ENCODE results near the gene GPD1L.

GPD1L gene

GRCh38 chr3:32093204-32093603, 13.2 kb upstream of the GPD1L start:
- H3K4me3 ChIP-seq (replicated peaks in 1 of 2; ENCODE audit: low read depth in 2 of 2, low read length in 2 of 2) = no peak overlapping the region
- TF ChIP-seq CTCF (IDR thresholded peaks at IDR 0.05; ENCODE audit: low read depth, low read length) = no peak
- no peak for DNase-seq (ENCODE audit: low read depth in 2 of 2)

- TF ChIP-seq CTCF (IDR thresholded peaks at IDR 0.05; ENCODE audit: low read depth, low read length) = no peak
- no peak for DNase-seq (ENCODE audit: low read depth in 2 of 2)
- H3K4me3 ChIP-seq (replicated peaks in 1 of 2; ENCODE audit: low read depth in 2 of 2, low read length in 2 of 2) = no peak overlapping the region
Observed at GRCh38 chr3:32095431-32095830, 11.0 kb upstream of the GPD1L start.

- TF ChIP-seq CTCF (IDR thresholded peaks at IDR 0.05; ENCODE audit: low read depth, low read length) = no peak
- no peak for DNase-seq (ENCODE audit: low read depth in 2 of 2)
- H3K4me3 ChIP-seq (replicated peaks in 1 of 2; ENCODE audit: low read depth in 2 of 2, low read length in 2 of 2) = no peak overlapping the region
Observed at GRCh38 chr3:32097768-32098167, 8.7 kb upstream of the GPD1L start.

- TF ChIP-seq CTCF (IDR thresholded peaks at IDR 0.05; ENCODE audit: low read depth, low read length) = no peak
- DNase-seq (ENCODE audit: low read depth in 2 of 2) = no peak
- H3K4me3 ChIP-seq (replicated peaks in 1 of 2; ENCODE audit: low read depth in 2 of 2, low read length in 2 of 2) = no peak overlapping the region
Observed at GRCh38 chr3:32098528-32098927, 7.9 kb upstream of the GPD1L start.

GRCh38 chr3:32100465-32100864, 6.0 kb upstream of the GPD1L start:
- no peak for TF ChIP-seq CTCF (IDR thresholded peaks at IDR 0.05; ENCODE audit: low read depth, low read length)
- DNase-seq (ENCODE audit: low read depth in 2 of 2) = no peak
- no peak overlapping the region for H3K4me3 ChIP-seq (replicated peaks in 1 of 2; ENCODE audit: low read depth in 2 of 2, low read length in 2 of 2)

GRCh38 chr3:32102289-32102688, 4.1 kb upstream of the GPD1L start:
- no peak for DNase-seq (ENCODE audit: low read depth in 2 of 2)
- H3K4me3 ChIP-seq (replicated peaks in 1 of 2; ENCODE audit: low read depth in 2 of 2, low read length in 2 of 2) = no peak overlapping the region
- no peak for TF ChIP-seq CTCF (IDR thresholded peaks at IDR 0.05; ENCODE audit: low read depth, low read length)

GRCh38 chr3:32104492-32104891, 1.9 kb upstream of the GPD1L start:
- TF ChIP-seq CTCF (IDR thresholded peaks at IDR 0.05; ENCODE audit: low read depth, low read length) = no peak
- H3K4me3 ChIP-seq (replicated peaks in 1 of 2; ENCODE audit: low read depth in 2 of 2, low read length in 2 of 2) = no peak overlapping the region
- no peak for DNase-seq (ENCODE audit: low read depth in 2 of 2)

Measured in cardiac fibroblast (primary cell).